Neural cell (in vitro differentiated cells): ENCODE measurements around the gene NBEA. TPM values are rescaled to one million over a fixed set of nuclear protein-coding genes. Genes with fewer than 3 reads are reported as not detected.

Experiments used
- H2AFZ ChIP-seq: fragments of 200-600, 300-800 bp; sonication (generic), shearing (Covaris generic); 2 replicates; pipeline ENCODE4 v1.6.0; 2014; ENCODE audit warnings: low read depth, mild to moderate bottlenecking, antibody characterized with exemption, low read length, moderate library complexity
- H3F3A ChIP-seq: fragments of 200-600 bp; shearing (Covaris generic); 2 replicates; pipeline ENCODE4 v1.6.1; 2016; ENCODE audit warnings: mild to moderate bottlenecking, moderate library complexity, mixed read lengths, antibody characterized with exemption, low read length; ENCODE audit not compliant: insufficient read depth, poor library complexity, severe bottlenecking
- H3K27ac ChIP-seq: fragments of 200-600, 300-800 bp; sonication (generic), shearing (Covaris generic); 2 replicates; pipeline ENCODE4 v1.5.1; 2014; ENCODE audit warnings: mild to moderate bottlenecking, low read length, moderate library complexity
- H3K27me3 ChIP-seq: fragments of 300-800, 200-600 bp; sonication (generic), shearing (Covaris generic); 2 replicates; pipeline ENCODE4 v1.6.0; 2014; ENCODE audit warnings: mild to moderate bottlenecking, low read depth, low read length, moderate library complexity; ENCODE audit not compliant: insufficient read depth
- H3K36me3 ChIP-seq: fragments of 300-800, 200-600 bp; sonication (generic), shearing (Covaris generic); 2 replicates; pipeline ENCODE4 v1.5.1; 2014; ENCODE audit warnings: mild to moderate bottlenecking, antibody characterized with exemption, low read length, moderate library complexity; ENCODE audit not compliant: insufficient read depth
- H3K4me2 ChIP-seq: fragments of 300-800, 200-600 bp; sonication (generic), shearing (Covaris generic); 2 replicates; pipeline ENCODE4 v1.6.0; 2014; ENCODE audit warnings: mild to moderate bottlenecking, low read length
- H3K4me3 ChIP-seq: fragments of 300-800, 200-600 bp; sonication (generic), shearing (Covaris generic); 2 replicates; pipeline ENCODE4 v1.5.1; 2014; ENCODE audit warnings: mild to moderate bottlenecking, low read length, moderate library complexity
- H3K79me2 ChIP-seq: fragments of 200-600 bp; shearing (Covaris generic); replicated peaks from 2 replicates; pipeline ENCODE4 v1.6.0; 2014; ENCODE audit warnings: mild to moderate bottlenecking, low read length, moderate library complexity; ENCODE audit not compliant: insufficient read depth
- H3K9ac ChIP-seq: fragments of 300-800, 200-600 bp; sonication (generic), shearing (Covaris generic); 2 replicates; pipeline ENCODE4 v1.6.1; 2016; ENCODE audit warnings: mild to moderate bottlenecking, low read length, mixed read lengths
- H3K9me2 ChIP-seq: fragments of 200-600 bp; shearing (Covaris generic); 2 replicates; pipeline ENCODE4 v1.6.1; 2016; ENCODE audit warnings: mild to moderate bottlenecking, low read length, mixed read lengths; ENCODE audit not compliant: insufficient read depth
- H3K9me3 ChIP-seq: fragments of 200-600, 300-800 bp; sonication (generic), shearing (Covaris generic); 2 replicates; pipeline ENCODE4 v1.6.1; 2016; ENCODE audit warnings: mild to moderate bottlenecking, mixed run types, low read length, moderate library complexity, mixed read lengths
- H4K20me1 ChIP-seq: fragments of 200-600 bp; shearing (Covaris generic); 2 replicates; pipeline ENCODE4 v1.6.1; 2016; ENCODE audit warnings: mild to moderate bottlenecking, mixed run types; ENCODE audit not compliant: insufficient read depth
- CTCF ChIP-seq: fragments of 450-650 bp; IDR thresholded peaks from 2 replicates; pipeline ENCODE4 v1.5.1; 2014; ENCODE audit warnings: antibody characterized with exemption, mild to moderate bottlenecking, moderate library complexity; ENCODE audit not compliant: poor library complexity, severe bottlenecking
- EP300 ChIP-seq: fragments of 450-650 bp; conservative IDR thresholded peaks from 2 replicates; pipeline ENCODE4 v1.6.1; 2014; ENCODE audit warnings: antibody characterized with exemption, mild to moderate bottlenecking, moderate library complexity; ENCODE audit not compliant: poor library complexity, severe bottlenecking
- EZH2 ChIP-seq: fragments of 200-600, 300-800 bp; shearing (Covaris generic), sonication (generic); IDR thresholded peaks from 2 replicates; pipeline ENCODE4 v1.6.1; 2014; ENCODE audit warnings: antibody characterized with exemption, low read length, borderline replicate concordance, mild to moderate bottlenecking; ENCODE audit not compliant: insufficient read depth, poor library complexity, severe bottlenecking
- MXI1 ChIP-seq: fragments of 450-650 bp; conservative IDR thresholded peaks from 2 replicates; pipeline ENCODE4 v1.6.1; 2014; ENCODE audit warnings: antibody characterized with exemption, mild to moderate bottlenecking; ENCODE audit not compliant: poor library complexity, severe bottlenecking
- POLR2AphosphoS5 ChIP-seq: IDR thresholded peaks from 2 replicates; pipeline ENCODE4 v1.6.1; 2012
- RAD21 ChIP-seq: fragments of 450-650 bp; conservative IDR thresholded peaks from 2 replicates; pipeline ENCODE4 v1.6.1; 2014; ENCODE audit warnings: antibody characterized with exemption, mild to moderate bottlenecking, moderate library complexity
- SMC3 ChIP-seq: fragments of 450-650 bp; conservative IDR thresholded peaks from 2 replicates; pipeline ENCODE4 v1.6.1; 2014; ENCODE audit warnings: antibody characterized with exemption, mild to moderate bottlenecking, moderate library complexity; ENCODE audit not compliant: poor library complexity
- TAF1 ChIP-seq: IDR thresholded peaks from 2 replicates; pipeline ENCODE4 v1.6.1; 2012; ENCODE audit warnings: low read depth
- polyA plus RNA-seq: library from polyadenylated mRNA; depleted of rRNA; stranded (reverse); fragments of >200 nt; gene quantifications from 2 replicates; pipeline ENCODE4 v1.2.3, GENCODE V29; 2014
- TF ChIP-seq, protein P1 (sequence below): IDR thresholded peaks from 2 replicates; pipeline ENCODE4 v1.6.1; 2012; ENCODE audit warnings: borderline replicate concordance

Gene NBEA
- polyA plus RNA-seq, 1 donor from 2014 or later, result 55.8 TPM

DNA sequence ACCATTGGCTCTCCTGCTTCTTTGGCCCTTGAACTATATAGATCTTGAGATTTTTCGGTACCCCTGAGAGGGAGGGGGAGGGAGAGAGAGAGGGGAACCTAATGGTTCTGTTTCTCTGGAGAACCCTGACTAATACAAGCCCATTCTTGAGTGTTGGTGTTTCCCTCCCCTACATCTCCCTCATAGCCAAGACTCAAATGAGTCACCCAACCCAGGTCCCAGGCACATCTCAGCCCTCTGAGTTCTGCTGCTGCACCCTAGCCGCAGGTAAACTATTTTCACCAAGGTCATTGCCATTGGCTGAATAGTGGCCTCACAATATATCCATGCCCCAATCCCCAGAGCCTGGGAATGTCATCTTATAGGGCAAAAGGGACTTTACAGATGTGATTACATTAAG, 760.2 kb downstream of the NBEA start:
- Histone ChIP-seq H3K9ac (no peak overlapping the region), H3K4me2 (no peak overlapping the region), H4K20me1 (no peaks in the 10 kb centered on the region), H3K79me2 (no peaks in the 10 kb centered on the region), H3K4me3 (no peak overlapping the region), H3F3A (no peaks in the 10 kb centered on the region), H3K9me3 (no peaks in the 10 kb centered on the region), H3K27me3 (no peaks in the 10 kb centered on the region), H2AFZ (no peak overlapping the region), H3K27ac (no peak overlapping the region), H3K9me2 (no peaks in the 10 kb centered on the region), H3K36me3 (no peaks in the 10 kb centered on the region)
- TF ChIP-seq RAD21, result no peak
- TF ChIP-seq MXI1, result no peak
- TF ChIP-seq CTCF, result no peak
- no peak for TF ChIP-seq EZH2
- TF ChIP-seq TAF1, result no peak
- no peak for TF ChIP-seq SMC3
- no peak for TF ChIP-seq EP300
- TF ChIP-seq, protein P1, sequence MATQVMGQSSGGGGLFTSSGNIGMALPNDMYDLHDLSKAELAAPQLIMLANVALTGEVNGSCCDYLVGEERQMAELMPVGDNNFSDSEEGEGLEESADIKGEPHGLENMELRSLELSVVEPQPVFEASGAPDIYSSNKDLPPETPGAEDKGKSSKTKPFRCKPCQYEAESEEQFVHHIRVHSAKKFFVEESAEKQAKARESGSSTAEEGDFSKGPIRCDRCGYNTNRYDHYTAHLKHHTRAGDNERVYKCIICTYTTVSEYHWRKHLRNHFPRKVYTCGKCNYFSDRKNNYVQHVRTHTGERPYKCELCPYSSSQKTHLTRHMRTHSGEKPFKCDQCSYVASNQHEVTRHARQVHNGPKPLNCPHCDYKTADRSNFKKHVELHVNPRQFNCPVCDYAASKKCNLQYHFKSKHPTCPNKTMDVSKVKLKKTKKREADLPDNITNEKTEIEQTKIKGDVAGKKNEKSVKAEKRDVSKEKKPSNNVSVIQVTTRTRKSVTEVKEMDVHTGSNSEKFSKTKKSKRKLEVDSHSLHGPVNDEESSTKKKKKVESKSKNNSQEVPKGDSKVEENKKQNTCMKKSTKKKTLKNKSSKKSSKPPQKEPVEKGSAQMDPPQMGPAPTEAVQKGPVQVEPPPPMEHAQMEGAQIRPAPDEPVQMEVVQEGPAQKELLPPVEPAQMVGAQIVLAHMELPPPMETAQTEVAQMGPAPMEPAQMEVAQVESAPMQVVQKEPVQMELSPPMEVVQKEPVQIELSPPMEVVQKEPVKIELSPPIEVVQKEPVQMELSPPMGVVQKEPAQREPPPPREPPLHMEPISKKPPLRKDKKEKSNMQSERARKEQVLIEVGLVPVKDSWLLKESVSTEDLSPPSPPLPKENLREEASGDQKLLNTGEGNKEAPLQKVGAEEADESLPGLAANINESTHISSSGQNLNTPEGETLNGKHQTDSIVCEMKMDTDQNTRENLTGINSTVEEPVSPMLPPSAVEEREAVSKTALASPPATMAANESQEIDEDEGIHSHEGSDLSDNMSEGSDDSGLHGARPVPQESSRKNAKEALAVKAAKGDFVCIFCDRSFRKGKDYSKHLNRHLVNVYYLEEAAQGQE, result no peak
- no peak for TF ChIP-seq POLR2AphosphoS5

DNA sequence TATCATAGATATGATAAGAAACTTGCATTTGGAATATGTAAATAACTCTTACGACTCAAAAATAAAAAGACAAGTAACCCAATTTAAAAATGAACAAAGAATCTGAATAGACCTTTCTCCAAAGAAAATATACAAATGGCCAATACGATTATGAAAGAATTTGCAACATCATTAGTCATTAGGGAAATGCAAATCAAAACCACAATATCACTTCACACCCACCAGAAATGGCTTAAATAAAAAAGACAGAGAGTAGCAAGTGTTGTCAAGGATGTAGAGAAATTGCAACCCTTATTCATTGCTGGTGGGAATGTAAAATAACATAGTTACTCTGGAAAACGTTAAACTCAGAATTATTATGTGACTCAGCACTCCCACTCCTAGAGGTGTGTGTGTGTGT, 761.0 kb downstream of the NBEA start:
- Histone ChIP-seq H3K9me3 (no peaks in the 10 kb centered on the region), H3K27ac (no peak overlapping the region), H3K9me2 (no peaks in the 10 kb centered on the region), H3K4me2 (no peak overlapping the region), H3F3A (no peaks in the 10 kb centered on the region), H3K36me3 (no peaks in the 10 kb centered on the region), H2AFZ (no peak overlapping the region), H4K20me1 (no peaks in the 10 kb centered on the region), H3K27me3 (no peaks in the 10 kb centered on the region), H3K9ac (no peak overlapping the region), H3K79me2 (no peaks in the 10 kb centered on the region), H3K4me3 (no peak overlapping the region)
- TF ChIP-seq, protein P1, result no peak
- TF ChIP-seq CTCF (no peak), TAF1 (no peak), MXI1 (no peak), POLR2AphosphoS5 (no peak), EP300 (no peak), SMC3 (no peak), RAD21 (no peak), EZH2 (no peak)
